Stimulated activated naive CD8-positive, alpha-beta T cell treated with anti-CD3 and anti-CD28 coated beads, Interleukin-15, amount 100 ng/mL, for 72 hours (primary cell): ENCODE results near the gene EML6.

Experiments
- ATAC-seq: fragments of 150-1000 bp; cut with Tn5 transposase; 2 replicates; pipeline ENCODE4 v1.10.0; 2021; ENCODE audit warnings: mild to moderate bottlenecking, moderate library complexity
- DNase-seq, 2 donors: peaks; one replicate each; pipeline ENCODE4 v3.0.0; 2021 to 2022
- H3K27ac Mint-ChIP-seq, 2 donors: one replicate each; pipeline ENCODE4 v1.8.0; 2022; ENCODE audit warnings: mild to moderate bottlenecking in 2 of 2, mixed read lengths in 2 of 2, moderate library complexity in 2 of 2
- H3K27me3 Mint-ChIP-seq: one replicate; pipeline ENCODE4 v1.8.0; 2022; ENCODE audit warnings: mixed read lengths
- H3K4me1 Mint-ChIP-seq: one replicate; pipeline ENCODE4 v1.8.0; 2022; ENCODE audit warnings: mild to moderate bottlenecking, mixed read lengths
- H3K4me3 Mint-ChIP-seq, 2 donors: one replicate each; pipeline ENCODE4 v1.8.0; 2022; ENCODE audit warnings: mild to moderate bottlenecking in 2 of 2, mixed read lengths in 2 of 2, moderate library complexity in 1 of 2
- H3K9me3 Mint-ChIP-seq, 2 donors: one replicate each; pipeline ENCODE4 v1.8.0; 2022; ENCODE audit warnings: mixed read lengths in 2 of 2

EML6 gene

DNA sequence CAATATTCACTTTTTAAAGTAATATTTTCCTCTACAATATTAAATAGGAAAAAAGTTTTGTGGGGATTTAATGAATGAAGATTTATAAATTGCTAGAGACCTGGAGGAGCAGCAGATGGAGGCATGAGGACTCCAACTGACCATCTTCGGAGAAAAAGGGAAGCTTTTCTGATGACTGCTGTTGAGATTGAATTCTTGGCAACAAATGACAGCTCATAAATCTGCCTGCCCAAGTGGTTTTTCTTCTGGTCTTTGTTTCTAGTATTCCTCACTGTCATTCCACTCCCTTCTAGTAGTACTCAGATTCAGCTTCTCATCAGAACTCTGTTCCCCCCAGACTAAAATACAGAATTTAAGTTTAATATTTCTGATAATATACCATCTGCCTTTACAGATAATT is 157.0 kb downstream of the EML6 start:
- Mint-ChIP-seq H3K9me3 (no peaks in the 10 kb centered on the region), H3K27me3 (no peaks in the 10 kb centered on the region), H3K27ac (no peak overlapping the region), H3K4me1 (no peaks in the 10 kb centered on the region), H3K4me3 (no peak overlapping the region)
- ATAC-seq = no peak
- DNase-seq = no peak

DNA sequence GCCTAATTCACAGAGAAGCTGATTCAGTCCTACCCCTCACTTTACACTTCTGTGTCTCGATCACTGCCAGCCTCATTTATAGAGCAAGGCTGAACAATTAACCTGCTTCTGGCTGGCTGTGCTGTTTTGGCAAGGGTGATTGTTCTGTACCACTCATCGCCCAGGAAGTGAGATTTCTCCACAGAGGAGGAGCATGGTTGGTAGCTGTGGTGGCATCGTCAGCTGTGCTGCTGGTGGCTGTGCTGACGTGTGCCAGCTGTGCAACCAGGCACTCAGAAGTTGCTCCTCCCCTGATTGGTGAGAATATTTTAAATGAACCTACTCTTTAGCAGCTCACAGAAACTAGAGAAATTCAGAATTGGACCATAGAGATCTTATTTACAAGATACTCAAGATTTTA is 158.3 kb downstream of the EML6 start:
- Mint-ChIP-seq H3K9me3 (no peaks in the 10 kb centered on the region), H3K4me3 (no peak overlapping the region), H3K4me1 (no peaks in the 10 kb centered on the region), H3K27ac (no peak overlapping the region), H3K27me3 (no peaks in the 10 kb centered on the region)
- DNase-seq (no peak), ATAC-seq (peak; percentile 42)

DNA sequence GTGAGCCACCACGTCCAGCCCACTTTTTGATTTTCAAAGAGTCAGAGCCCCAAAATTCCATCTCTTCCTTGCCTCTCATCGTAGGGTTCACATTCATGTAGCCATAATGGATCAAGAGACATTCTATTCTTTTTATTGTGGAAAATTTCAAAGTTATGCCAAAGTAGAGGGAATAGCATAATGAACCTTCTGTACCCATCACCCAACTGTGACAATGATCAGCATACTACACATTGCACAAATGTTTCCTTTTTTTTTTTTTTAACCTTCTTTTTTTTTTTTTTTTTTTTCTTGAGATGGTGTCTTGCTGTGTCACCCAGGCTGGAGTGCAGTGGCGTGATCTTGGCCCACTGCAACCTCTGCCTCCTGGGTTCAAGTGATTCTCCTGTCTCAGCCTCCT is 162.4 kb downstream of the EML6 start:
- no peak overlapping the region for H3K27ac Mint-ChIP-seq
- no peak overlapping the region for H3K4me3 Mint-ChIP-seq
- H3K9me3 Mint-ChIP-seq = no peaks in the 10 kb centered on the region
- DNase-seq (no peak), ATAC-seq (no peak)
- H3K27me3 Mint-ChIP-seq = no peaks in the 10 kb centered on the region
- H3K4me1 Mint-ChIP-seq = no peaks in the 10 kb centered on the region

DNA sequence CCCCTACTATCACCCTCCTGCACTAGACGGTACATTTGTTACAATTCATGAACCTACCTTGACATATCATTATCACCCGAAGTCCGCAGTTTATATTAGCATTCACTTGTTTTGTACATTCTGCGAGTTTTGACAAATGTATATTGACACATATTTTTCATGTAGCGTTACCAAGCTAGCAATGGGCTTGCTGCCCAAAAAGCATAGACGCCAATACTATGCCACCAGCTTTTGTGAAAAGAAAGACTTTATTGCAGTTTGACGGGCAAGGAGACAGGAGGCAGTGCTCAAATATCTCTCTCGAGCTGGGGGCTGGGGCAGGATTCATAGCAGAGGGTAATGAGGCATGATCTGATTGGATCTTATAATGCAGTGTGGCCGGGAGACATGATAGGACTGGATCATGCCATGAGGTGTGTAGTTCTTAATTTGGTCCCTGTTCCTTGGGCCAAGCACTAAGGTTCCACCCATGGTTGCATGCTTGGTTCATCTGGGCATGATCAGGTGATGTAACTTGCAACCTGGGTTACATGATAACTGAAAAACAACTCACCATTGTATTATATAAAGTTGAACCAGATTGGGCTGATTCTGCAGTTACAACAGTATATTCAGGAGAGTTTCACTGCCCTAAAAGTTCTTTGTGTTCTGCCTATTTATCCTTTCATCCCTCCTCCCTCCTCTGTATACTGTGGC is 164.5 kb downstream of the EML6 start:
- Mint-ChIP-seq H3K27me3 (no peaks in the 10 kb centered on the region), H3K4me1 (no peaks in the 10 kb centered on the region), H3K9me3 (no peaks in the 10 kb centered on the region), H3K27ac (no peak overlapping the region), H3K4me3 (no peak overlapping the region)
- ATAC-seq = no peak
- no peak for DNase-seq

DNA sequence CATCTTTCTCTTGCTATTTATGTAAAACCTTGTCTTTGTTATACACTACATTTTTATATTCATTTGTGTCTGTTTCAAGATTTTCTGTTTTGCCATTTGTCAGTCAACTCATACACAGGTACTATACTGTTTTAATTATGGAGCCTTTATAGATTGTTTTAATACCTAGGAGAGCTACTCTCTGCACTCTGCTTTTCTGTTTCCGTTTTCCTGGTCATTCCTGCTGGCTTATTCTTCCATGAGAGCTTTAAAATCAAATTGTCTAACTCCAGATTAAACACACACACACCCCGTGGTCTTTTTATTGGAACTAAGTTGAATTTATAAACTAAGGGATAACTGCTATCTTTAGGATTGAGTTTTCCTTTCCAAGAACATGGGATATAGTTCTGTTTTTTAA is 165.6 kb downstream of the EML6 start:
- ATAC-seq = no peak

DNA sequence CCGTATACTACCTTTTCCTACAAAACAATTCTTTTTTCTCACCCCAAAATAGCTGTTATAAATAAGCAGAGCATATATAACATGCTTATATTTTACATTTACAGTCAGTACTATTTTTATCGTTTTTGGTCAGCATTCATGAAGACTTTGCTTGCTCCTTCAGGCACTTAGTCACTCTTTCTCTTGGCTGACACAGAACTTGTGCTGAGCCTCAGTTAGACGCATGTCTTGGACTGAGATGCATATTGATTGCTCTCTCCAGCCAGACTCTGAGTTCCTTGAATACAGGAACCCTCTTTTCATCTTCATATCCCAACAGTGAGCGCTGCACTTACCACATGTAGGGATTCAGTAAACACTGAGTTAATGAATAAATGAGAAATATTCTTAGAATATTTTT is 168.4 kb downstream of the EML6 start:
- Mint-ChIP-seq H3K4me1 (no peaks in the 10 kb centered on the region), H3K4me3 (no peak overlapping the region), H3K9me3 (no peaks in the 10 kb centered on the region), H3K27ac (no peak overlapping the region), H3K27me3 (no peaks in the 10 kb centered on the region)
- no peak for DNase-seq
- ATAC-seq = no peak

More for the DNA sequence above, 165.6 kb downstream of the EML6 start:
- Mint-ChIP-seq H3K9me3 (no peaks in the 10 kb centered on the region), H3K4me3 (no peak overlapping the region), H3K27ac (no peak overlapping the region), H3K27me3 (no peaks in the 10 kb centered on the region), H3K4me1 (no peaks in the 10 kb centered on the region)
- DNase-seq = no peak

DNA sequence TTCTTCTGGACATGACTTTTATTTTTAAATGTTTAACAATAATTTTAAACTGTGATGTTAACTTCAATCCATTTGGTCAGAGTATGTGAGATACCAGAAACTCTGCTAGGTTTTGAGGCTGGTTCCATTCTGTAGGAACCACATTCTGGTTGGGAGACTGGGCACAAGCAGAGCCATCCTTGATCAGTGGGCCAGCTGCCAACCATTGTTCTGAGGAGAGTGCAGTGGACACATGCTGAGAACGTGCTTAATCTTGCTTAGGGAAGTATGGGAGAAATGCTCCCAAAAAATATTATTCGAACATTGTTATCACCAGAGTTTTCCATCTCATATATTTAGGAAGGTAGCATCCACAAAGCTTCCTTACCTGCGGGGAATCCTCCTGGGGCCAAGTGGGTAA is 171.0 kb downstream of the EML6 start:
- H3K27ac Mint-ChIP-seq = no peak overlapping the region

DNA sequence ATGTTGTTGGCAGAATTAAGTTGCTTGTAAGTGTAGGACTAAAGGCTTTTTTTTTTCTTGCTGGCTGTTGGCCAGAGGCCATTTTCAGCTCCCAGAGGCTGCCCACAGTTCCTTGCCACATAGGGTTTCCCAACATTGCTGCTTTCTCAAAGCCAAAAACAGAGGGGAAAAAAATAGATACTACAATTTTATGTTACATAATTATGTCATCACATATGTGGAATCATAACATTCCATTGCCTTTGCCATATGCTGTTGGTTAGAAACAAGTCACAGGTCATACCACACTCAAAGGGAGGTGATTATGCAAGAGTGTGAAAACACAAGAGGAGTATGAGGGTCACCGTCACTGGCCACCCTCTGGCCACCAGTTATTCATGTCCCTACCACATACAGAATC is 172.3 kb downstream of the EML6 start:
- Mint-ChIP-seq H3K27ac (no peak overlapping the region), H3K9me3 (no peaks in the 10 kb centered on the region), H3K4me3 (no peak overlapping the region), H3K27me3 (no peaks in the 10 kb centered on the region), H3K4me1 (peaks cover 7% of the 10 kb centered on the region)
- ATAC-seq (no peak), DNase-seq (no peak)

More for the DNA sequence above, 171.0 kb downstream of the EML6 start:
- Mint-ChIP-seq H3K4me3 (no peak overlapping the region), H3K27me3 (no peaks in the 10 kb centered on the region), H3K4me1 (peaks cover 7% of the 10 kb centered on the region), H3K9me3 (no peaks in the 10 kb centered on the region)
- DNase-seq = no peak
- no peak for ATAC-seq

DNA sequence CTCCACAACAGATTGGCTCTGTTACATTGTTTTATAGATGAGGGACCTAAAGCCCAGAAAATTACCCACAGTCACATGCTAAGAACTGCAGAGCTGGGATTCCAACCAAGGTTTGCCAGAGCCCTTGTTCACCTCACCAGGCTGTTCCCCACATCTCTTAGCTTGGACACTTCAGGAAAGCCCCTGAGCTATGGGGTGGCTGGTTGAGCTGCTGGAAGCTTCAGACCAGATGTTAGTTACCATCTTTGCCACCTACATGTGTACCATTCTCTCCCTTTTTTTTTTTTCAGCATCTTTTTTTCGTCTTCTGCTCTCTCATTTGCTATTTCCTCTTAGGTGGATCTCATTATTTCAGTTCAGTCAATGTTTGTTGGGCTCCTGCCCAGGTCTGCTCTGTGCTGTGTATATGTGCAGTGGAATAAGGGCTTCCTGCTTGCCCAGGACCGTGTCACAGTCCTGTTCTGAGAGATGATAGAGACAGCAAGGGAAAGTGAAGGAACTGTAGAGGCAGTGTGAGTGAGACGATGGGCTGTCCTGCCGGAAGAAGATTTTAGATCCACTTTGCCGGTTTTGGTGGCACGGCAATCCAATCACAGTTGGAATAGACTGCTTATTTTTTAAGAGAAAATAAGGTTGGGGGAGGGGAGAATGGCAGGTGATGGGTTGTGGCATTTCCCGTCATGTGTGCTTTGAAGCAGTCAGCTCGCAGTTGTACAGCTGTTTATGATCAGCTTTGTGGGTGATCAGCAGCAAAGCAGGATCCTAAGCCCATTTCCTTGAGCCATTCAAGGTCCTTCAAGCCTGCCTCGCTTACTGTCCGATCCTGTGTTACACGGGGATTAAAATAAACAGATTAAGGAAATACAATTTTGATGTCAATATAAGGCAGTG is 174.2 kb downstream of the EML6 start:
- H3K4me1 Mint-ChIP-seq = peaks cover 7% of the 10 kb centered on the region
- DNase-seq = no peak
- H3K4me3 Mint-ChIP-seq = peak overlapping the region; percentile 10 to 22
- H3K27me3 Mint-ChIP-seq = no peaks in the 10 kb centered on the region
- peak; percentile 78 for ATAC-seq
- no peak overlapping the region for H3K27ac Mint-ChIP-seq
- no peaks in the 10 kb centered on the region for H3K9me3 Mint-ChIP-seq

DNA sequence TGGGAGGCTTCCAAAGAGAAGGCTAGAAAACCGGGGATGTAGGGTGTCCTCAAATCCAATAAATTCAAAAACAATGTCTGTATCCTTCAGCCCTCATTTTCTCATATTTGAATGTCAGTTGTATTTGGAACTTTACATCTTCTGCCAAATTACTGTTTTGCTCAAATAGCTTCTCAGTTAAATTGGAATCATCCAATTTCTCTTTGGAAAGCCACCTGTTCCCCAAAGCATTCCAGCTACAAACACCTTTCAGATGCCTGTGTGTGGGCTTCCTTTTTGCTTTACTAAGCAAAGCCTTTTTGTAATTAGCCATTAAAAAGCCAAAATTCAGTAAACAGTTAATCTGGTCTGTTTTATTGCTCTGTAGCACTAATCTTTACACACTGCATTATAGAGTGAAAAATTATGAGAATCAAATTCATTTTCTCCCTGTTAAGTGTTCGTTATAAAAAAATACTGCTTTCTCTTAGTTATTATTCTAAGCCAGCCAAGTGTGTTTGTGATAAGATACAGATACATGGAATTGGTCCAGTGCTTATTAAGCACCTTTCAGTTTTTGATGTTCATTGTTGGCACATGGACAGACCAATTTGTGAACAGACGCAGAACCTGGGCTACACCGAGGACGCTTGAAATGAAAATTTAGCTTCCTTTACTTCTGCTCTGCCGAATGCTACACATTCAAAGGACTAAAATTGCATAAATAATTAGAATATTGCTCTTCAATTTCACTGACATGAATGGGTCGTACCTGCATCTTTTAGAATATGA is 175.2 kb downstream of the EML6 start:
- DNase-seq (no peak), ATAC-seq (no peak)
- Mint-ChIP-seq H3K9me3 (no peaks in the 10 kb centered on the region), H3K27me3 (no peaks in the 10 kb centered on the region), H3K4me1 (peaks cover 9% of the 10 kb centered on the region), H3K27ac (no peak overlapping the region), H3K4me3 (peak overlapping the region in 1 of 2 donors; percentile 10)

DNA sequence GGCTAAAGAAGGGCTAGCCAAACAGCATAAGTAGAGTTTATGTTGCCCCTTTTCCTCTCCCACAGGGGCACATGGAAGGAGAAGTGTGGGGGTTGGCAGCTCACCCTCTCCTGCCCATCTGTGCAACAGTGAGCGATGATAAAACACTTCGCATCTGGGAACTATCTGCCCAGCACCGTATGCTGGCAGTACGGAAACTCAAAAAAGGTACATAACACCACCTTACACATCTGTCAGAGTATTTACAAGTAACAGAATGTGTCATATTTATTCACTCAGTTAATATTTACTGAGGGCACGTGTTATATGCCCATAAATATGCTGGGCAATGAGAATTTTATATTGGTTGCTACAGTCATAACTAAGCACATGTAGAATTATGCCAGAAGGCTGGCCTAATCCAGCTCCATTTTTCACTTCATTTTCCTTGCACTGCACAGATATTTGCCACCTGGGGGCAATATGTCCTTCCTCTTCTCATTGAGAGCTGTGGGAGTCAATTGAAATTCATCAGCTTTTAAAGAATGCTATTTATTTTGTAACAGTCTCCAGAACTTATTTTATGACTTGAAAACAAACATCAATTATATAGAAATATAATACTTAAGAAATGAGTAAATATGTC is 176.2 kb downstream of the EML6 start:
- Mint-ChIP-seq H3K4me3 (no peak overlapping the region), H3K4me1 (peaks cover 19% of the 10 kb centered on the region), H3K27me3 (peaks cover 7% of the 10 kb centered on the region), H3K27ac (no peak overlapping the region), H3K9me3 (no peaks in the 10 kb centered on the region)
- ATAC-seq = no peak
- no peak for DNase-seq

DNA sequence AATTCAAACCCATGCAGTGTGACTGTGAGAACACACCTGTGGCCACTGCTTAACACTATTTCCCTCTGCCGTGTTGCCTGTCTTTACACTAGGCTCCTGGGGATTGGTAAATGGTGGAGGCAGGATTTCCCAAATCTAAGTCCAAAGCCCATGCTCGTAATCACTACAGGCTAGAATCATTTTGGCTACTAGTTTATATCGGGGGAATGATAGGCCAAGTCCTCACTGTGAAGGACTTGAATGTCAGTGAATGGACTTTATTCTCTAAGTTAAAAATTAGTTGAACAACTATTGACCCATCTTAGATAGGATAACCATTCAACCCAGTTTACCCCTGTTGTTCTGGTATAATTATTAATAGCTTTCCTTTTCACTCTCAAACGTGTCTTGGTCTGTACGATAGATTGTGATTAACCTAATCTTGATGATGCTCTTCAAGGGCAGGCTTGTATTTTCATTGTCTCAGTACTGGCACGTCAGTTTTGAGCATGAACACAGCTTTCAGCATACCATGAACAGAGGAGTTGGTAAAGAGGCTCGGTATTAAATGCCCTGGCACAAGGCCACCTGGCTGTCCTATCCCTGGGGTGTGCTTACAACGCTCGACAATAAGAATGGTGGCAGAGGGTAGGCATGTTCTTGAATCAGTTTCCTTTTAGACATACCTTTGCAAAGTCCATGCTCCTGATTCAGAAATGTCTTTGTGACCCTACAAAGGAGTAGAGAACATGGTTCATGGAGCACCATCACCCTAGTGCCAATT is 177.9 kb downstream of the EML6 start:
- no peak overlapping the region for H3K4me3 Mint-ChIP-seq
- DNase-seq (no peak), ATAC-seq (no peak)
- peaks cover 11% of the 10 kb centered on the region for H3K27me3 Mint-ChIP-seq
- peaks cover 22% of the 10 kb centered on the region for H3K4me1 Mint-ChIP-seq
- no peak overlapping the region for H3K27ac Mint-ChIP-seq
- H3K9me3 Mint-ChIP-seq = no peaks in the 10 kb centered on the region

DNA sequence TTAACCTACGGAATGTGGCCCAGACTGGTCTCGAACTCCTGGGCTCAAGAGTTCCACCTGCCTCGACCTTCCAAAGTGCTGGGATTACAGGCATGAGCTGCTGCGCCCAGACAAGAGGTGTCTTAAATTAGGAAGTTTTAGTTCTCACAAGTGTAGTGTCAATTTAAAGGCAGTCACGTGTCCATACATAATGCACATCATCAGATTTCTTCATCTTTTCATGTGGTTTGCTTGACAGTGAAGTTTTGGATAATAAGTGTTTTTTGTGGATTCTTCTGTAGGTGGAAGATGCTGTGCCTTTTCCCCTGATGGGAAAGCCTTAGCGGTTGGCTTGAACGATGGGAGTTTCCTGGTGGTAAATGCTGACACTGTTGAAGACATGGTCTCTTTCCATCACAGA is 179.3 kb downstream of the EML6 start:
- H3K9me3 Mint-ChIP-seq = no peaks in the 10 kb centered on the region

DNA sequence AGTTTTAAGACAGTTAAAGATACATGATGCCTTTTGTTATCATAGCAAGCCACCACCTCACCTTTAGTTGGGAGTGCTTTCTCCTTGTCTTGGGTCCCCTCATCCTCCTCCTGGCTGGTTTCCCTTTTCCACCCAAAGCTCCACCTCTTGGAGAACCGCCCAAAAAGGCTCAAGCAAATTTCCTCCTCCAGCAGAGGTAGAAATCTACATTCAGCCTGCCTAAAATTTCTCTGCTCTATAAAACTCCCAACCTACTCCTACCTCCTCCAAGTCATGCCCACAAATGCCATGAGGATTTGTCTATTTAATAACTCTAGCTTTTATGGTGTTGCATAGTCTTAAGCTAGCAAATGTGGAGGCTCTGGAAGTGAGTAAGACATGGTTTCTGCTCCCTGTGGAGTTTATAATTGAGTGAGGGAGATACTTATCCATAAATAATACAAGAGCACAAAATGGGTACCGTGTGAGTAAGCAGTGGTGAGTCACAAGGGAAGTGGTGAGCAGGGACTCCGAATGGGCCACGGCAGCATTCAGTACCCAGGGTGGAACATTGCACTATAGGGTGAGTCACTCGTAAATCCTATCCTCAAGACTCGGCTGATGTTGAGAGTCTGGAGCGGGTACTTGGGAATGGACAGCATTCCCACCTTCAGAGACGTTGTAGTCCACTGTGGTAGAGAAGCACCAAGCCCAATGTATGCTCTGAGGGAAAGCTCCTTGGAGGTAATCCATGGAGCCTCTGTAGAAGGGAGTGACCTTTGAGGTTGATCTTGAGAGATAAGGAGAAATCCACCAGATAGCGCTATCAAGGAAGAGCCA is 180.5 kb downstream of the EML6 start:
- ATAC-seq (peak; percentile 100), DNase-seq (peak; percentile 45 to 64)
- Mint-ChIP-seq H3K4me1 (peaks cover 27% of the 10 kb centered on the region), H3K27ac (peak overlapping the region; percentile 7 to 77), H3K9me3 (no peaks in the 10 kb centered on the region), H3K4me3 (peak overlapping the region in 1 of 2 donors; percentile 35), H3K27me3 (peaks cover 14% of the 10 kb centered on the region)

More for the DNA sequence above, 179.3 kb downstream of the EML6 start:
- no peak for ATAC-seq
- Mint-ChIP-seq H3K4me3 (no peak overlapping the region), H3K4me1 (peaks cover 28% of the 10 kb centered on the region), H3K27ac (no peak overlapping the region), H3K27me3 (peaks cover 14% of the 10 kb centered on the region)
- DNase-seq = no peak
